Measurements from ENCODE around the gene MEIS3.

Gene MEIS3

GRCh38 chr19:47422417-47423163 is 3.3 kb upstream of the MEIS3 start:
- peak overlapping the region; percentile 61 for H3K4me3 ChIP-seq (ENCODE audit: low read length)
- 13% methylated on average over 1 of the region's 1 CpG for WGBS
- H3K27me3 ChIP-seq (ENCODE audit: insufficient read depth, low read length), result peaks cover 68% of the 10 kb centered on the region
- no peaks in the 10 kb centered on the region for H3K36me3 ChIP-seq (ENCODE audit: insufficient read depth, low read length)
- H3K4me1 ChIP-seq (ENCODE audit: insufficient read depth, low read length), result peaks cover 20% of the 10 kb centered on the region
- no peak overlapping the region for H3K9ac ChIP-seq (ENCODE audit: low read depth, low read length)
- no peak overlapping the region for H3K27ac ChIP-seq (ENCODE audit: low read depth, low read length)
- H3K9me3 ChIP-seq (ENCODE audit: insufficient read depth, low read depth, low read length), result no peaks in the 10 kb centered on the region

GRCh38 chr19:47421844-47422395 is 2.6 kb upstream of the MEIS3 start:
- H3K27me3 ChIP-seq (ENCODE audit: insufficient read depth, low read length), result peaks cover 74% of the 10 kb centered on the region
- H3K4me3 ChIP-seq (ENCODE audit: low read length), result peak overlapping the region; percentile 61
- no peak overlapping the region for H3K27ac ChIP-seq (ENCODE audit: low read depth, low read length)
- no peaks in the 10 kb centered on the region for H3K9me3 ChIP-seq (ENCODE audit: insufficient read depth, low read depth, low read length)
- no peaks in the 10 kb centered on the region for H3K36me3 ChIP-seq (ENCODE audit: insufficient read depth, low read length)
- peaks cover 20% of the 10 kb centered on the region for H3K4me1 ChIP-seq (ENCODE audit: insufficient read depth, low read length)
- under 1% methylated on average over 31 of the region's 31 CpGs for WGBS
- H3K9ac ChIP-seq (ENCODE audit: low read depth, low read length), result no peak overlapping the region

- Histone ChIP-seq H3K9me3 (ENCODE audit: insufficient read depth, low read depth, low read length) (no peaks in the 10 kb centered on the region), H3K4me3 (ENCODE audit: low read length) (peak overlapping the region; percentile 61), H3K27ac (ENCODE audit: low read depth, low read length) (no peak overlapping the region), H3K36me3 (ENCODE audit: insufficient read depth, low read length) (no peaks in the 10 kb centered on the region), H3K4me1 (ENCODE audit: insufficient read depth, low read length) (peaks cover 20% of the 10 kb centered on the region), H3K9ac (ENCODE audit: low read depth, low read length) (no peak overlapping the region), H3K27me3 (ENCODE audit: insufficient read depth, low read length) (peaks cover 81% of the 10 kb centered on the region)
- WGBS, result 21% methylated on average over 16 of the region's 16 CpGs
Measured at GRCh38 chr19:47421244-47421786, 2.0 kb upstream of the MEIS3 start.

- peak overlapping the region; percentile 61 for H3K4me3 ChIP-seq (ENCODE audit: low read length)
- H3K27me3 ChIP-seq (ENCODE audit: insufficient read depth, low read length), result peaks cover 82% of the 10 kb centered on the region
- no peaks in the 10 kb centered on the region for H3K36me3 ChIP-seq (ENCODE audit: insufficient read depth, low read length)
- H3K9me3 ChIP-seq (ENCODE audit: insufficient read depth, low read depth, low read length), result no peaks in the 10 kb centered on the region
- peaks cover 20% of the 10 kb centered on the region for H3K4me1 ChIP-seq (ENCODE audit: insufficient read depth, low read length)
- WGBS, result 2% methylated on average over 17 of the region's 19 CpGs
- H3K27ac ChIP-seq (ENCODE audit: low read depth, low read length), result no peak overlapping the region; the same call in 1 of the 2 replicates
- H3K9ac ChIP-seq (ENCODE audit: low read depth, low read length), result no peak overlapping the region
Measured at GRCh38 chr19:47419789-47420188, 462 bp upstream of the MEIS3 start.

GRCh38 chr19:47418692-47419029 is 666 bp downstream of the MEIS3 start:
- 1% methylated on average over 9 of the region's 9 CpGs for WGBS
- peak overlapping the region; percentile 61 for H3K4me3 ChIP-seq (ENCODE audit: low read length)
- H3K4me1 ChIP-seq (ENCODE audit: insufficient read depth, low read length), result peaks cover 20% of the 10 kb centered on the region
- H3K9me3 ChIP-seq (ENCODE audit: insufficient read depth, low read depth, low read length), result no peaks in the 10 kb centered on the region
- peaks cover 78% of the 10 kb centered on the region for H3K27me3 ChIP-seq (ENCODE audit: insufficient read depth, low read length)
- peaks cover 7% of the 10 kb centered on the region; the same call in 1 of the 2 replicates for H3K36me3 ChIP-seq (ENCODE audit: insufficient read depth, low read length)
- H3K9ac ChIP-seq (ENCODE audit: low read depth, low read length), result no peak overlapping the region; the same call in 1 of the 2 replicates
- no peak overlapping the region for H3K27ac ChIP-seq (ENCODE audit: low read depth, low read length)

GRCh38 chr19:47417746-47418691 is 1.3 kb downstream of the MEIS3 start:
- H3K9ac ChIP-seq (ENCODE audit: low read depth, low read length), result peak overlapping the region; percentile 34; the same call in 1 of the 2 replicates
- no peaks in the 10 kb centered on the region for H3K9me3 ChIP-seq (ENCODE audit: insufficient read depth, low read depth, low read length)
- H3K27ac ChIP-seq (ENCODE audit: low read depth, low read length), result no peak overlapping the region
- H3K4me1 ChIP-seq (ENCODE audit: insufficient read depth, low read length), result peaks cover 16% of the 10 kb centered on the region
- peaks cover 71% of the 10 kb centered on the region for H3K27me3 ChIP-seq (ENCODE audit: insufficient read depth, low read length)
- peaks cover 11% of the 10 kb centered on the region; the same call in 1 of the 2 replicates for H3K36me3 ChIP-seq (ENCODE audit: insufficient read depth, low read length)
- WGBS, result 5% methylated on average over 34 of the region's 34 CpGs
- H3K4me3 ChIP-seq (ENCODE audit: low read length), result peak overlapping the region; percentile 61

GRCh38 chr19:47417107-47417745 is 2.1 kb downstream of the MEIS3 start:
- WGBS, result 34% methylated on average over 18 of the region's 18 CpGs
- peak overlapping the region; percentile 61 for H3K4me3 ChIP-seq (ENCODE audit: low read length)

GRCh38 chr19:47416643-47416985 is 2.7 kb downstream of the MEIS3 start:
- no peak overlapping the region for H3K9ac ChIP-seq (ENCODE audit: low read depth, low read length)
- no peaks in the 10 kb centered on the region for H3K9me3 ChIP-seq (ENCODE audit: insufficient read depth, low read depth, low read length)
- peak overlapping the region; percentile 61; the same call in 1 of the 2 replicates for H3K4me3 ChIP-seq (ENCODE audit: low read length)
- H3K27me3 ChIP-seq (ENCODE audit: insufficient read depth, low read length), result peaks cover 57% of the 10 kb centered on the region
- no peak overlapping the region for H3K27ac ChIP-seq (ENCODE audit: low read depth, low read length)
- H3K4me1 ChIP-seq (ENCODE audit: insufficient read depth, low read length), result peaks cover 10% of the 10 kb centered on the region
- H3K36me3 ChIP-seq (ENCODE audit: insufficient read depth, low read length), result peaks cover 11% of the 10 kb centered on the region; the same call in 1 of the 2 replicates
- WGBS, result 73% methylated on average over 12 of the region's 12 CpGs

More at GRCh38 chr19:47417107-47417745, 2.1 kb downstream of the MEIS3 start:
- Histone ChIP-seq H3K36me3 (ENCODE audit: insufficient read depth, low read length) (peaks cover 11% of the 10 kb centered on the region; the same call in 1 of the 2 replicates), H3K27me3 (ENCODE audit: insufficient read depth, low read length) (peaks cover 64% of the 10 kb centered on the region), H3K9me3 (ENCODE audit: insufficient read depth, low read depth, low read length) (no peaks in the 10 kb centered on the region), H3K27ac (ENCODE audit: low read depth, low read length) (no peak overlapping the region), H3K4me1 (ENCODE audit: insufficient read depth, low read length) (peaks cover 14% of the 10 kb centered on the region), H3K9ac (ENCODE audit: low read depth, low read length) (no peak overlapping the region)

GRCh38 chr19:47415953-47416642 is 3.2 kb downstream of the MEIS3 start:
- H3K36me3 ChIP-seq (ENCODE audit: insufficient read depth, low read length), result peaks cover 11% of the 10 kb centered on the region; the same call in 1 of the 2 replicates
- no peak overlapping the region for H3K9ac ChIP-seq (ENCODE audit: low read depth, low read length)
- 95% methylated on average over 19 of the region's 21 CpGs for WGBS
- no peak overlapping the region for H3K27ac ChIP-seq (ENCODE audit: low read depth, low read length)
- peaks cover 6% of the 10 kb centered on the region for H3K4me1 ChIP-seq (ENCODE audit: insufficient read depth, low read length)
- H3K9me3 ChIP-seq (ENCODE audit: insufficient read depth, low read depth, low read length), result no peaks in the 10 kb centered on the region
- peaks cover 52% of the 10 kb centered on the region for H3K27me3 ChIP-seq (ENCODE audit: insufficient read depth, low read length)
- H3K4me3 ChIP-seq (ENCODE audit: low read length), result no peak overlapping the region

- no peak overlapping the region for H3K9ac ChIP-seq (ENCODE audit: low read depth, low read length)
- H3K4me1 ChIP-seq (ENCODE audit: insufficient read depth, low read length), result peaks cover 3% of the 10 kb centered on the region
- H3K27ac ChIP-seq (ENCODE audit: low read depth, low read length), result no peak overlapping the region
- peaks cover 11% of the 10 kb centered on the region; the same call in 1 of the 2 replicates for H3K36me3 ChIP-seq (ENCODE audit: insufficient read depth, low read length)
- no peaks in the 10 kb centered on the region for H3K9me3 ChIP-seq (ENCODE audit: insufficient read depth, low read depth, low read length)
- peaks cover 36% of the 10 kb centered on the region for H3K27me3 ChIP-seq (ENCODE audit: insufficient read depth, low read length)
- no peak overlapping the region for H3K4me3 ChIP-seq (ENCODE audit: low read length)
- WGBS, result 90% methylated on average over 21 of the region's 21 CpGs
Measured at GRCh38 chr19:47414469-47414868, 4.9 kb downstream of the MEIS3 start.

All from HUES64 (cell line).